ENCODE measurements around the gene TNIP2. TPM values are rescaled to one million over a fixed set of nuclear protein-coding genes. Genes with fewer than 3 reads are reported as not detected.

Gene TNIP2
- total RNA-seq, 4 donors from 2014 or later, result 37.9 to 42.5 (median 40.3) TPM

- no peak for DNase-seq (ENCODE audit: low spot score in 2 of 2)
- TF ChIP-seq CTCF (IDR thresholded peaks at IDR 0.05) (no peak), POLR2A (IDR thresholded peaks at IDR 0.05) (no peak)
- intact Hi-C loops (cut with DNase I; ENCODE audit: low total_unique reads), result no loop called here
- 88 to 93% methylated on average over 7 of the region's 7 CpGs for WGBS, 2 donors
- no peak overlapping the region for H3K4me3 ChIP-seq (ENCODE audit: low read depth, poor library complexity, severe bottlenecking)
These were observed 64.1 kb downstream of the TNIP2 start for GRCh38 chr4:2691952-2692435.

Other genes starting within 250 kb of the TNIP2 start
- 10 to 100 TPM; 16.3 to 38.6 (median 25.7) TPM for gene FAM193A, start 219.7 kb downstream of the TNIP2 start, total RNA-seq
- gene SH3BP2, start 36.7 kb upstream of the TNIP2 start, total RNA-seq, result 100 to 1,000 TPM; 106 to 291 (median 178) TPM
- gene ADD1, start 87.5 kb upstream of the TNIP2 start, total RNA-seq, result 100 to 1,000 TPM; 102 to 153 (median 135) TPM
- 10 to 100 TPM; 21.2 to 33.1 (median 23.0) TPM for gene NOP14, start 207.1 kb upstream of the TNIP2 start, total RNA-seq
- gene GRK4, start 207.2 kb upstream of the TNIP2 start, total RNA-seq, result 10 to 100 TPM in 1 of 4 donors, 1 to 10 TPM in 3; 4.2 to 10.5 (median 4.7) TPM

All from lower leg skin (tissue), 4 donors.